Bronchus fibroblast of lung (primary cell): Measurements from ENCODE around the gene PLEKHD1. TPM values are rescaled to one million over a fixed set of nuclear protein-coding genes. Genes with fewer than 3 reads are reported as not detected.

Source experiments
- total RNA-seq: library from RNA; depleted of rRNA; stranded (reverse); fragments of >200 nt; gene quantifications from 2 replicates; pipeline ENCODE4 v1.2.3, GENCODE V29; 2015

PLEKHD1 gene
- not detected in 2 replicates for total RNA-seq

GRCh38 chr14:69484444-69485314 lies at the start of gene PLEKHD1:
PLEKHD1 (plus strand) TSS chr14:69484728; CDS start chr14:69484966, 238 bp downstream.

GRCh38 chr14:69574263-69574953 lies 89.9 kb downstream of the PLEKHD1 start, which contains the start of gene CCDC177:
CCDC177 (minus strand) TSS chr14:69574871; CDS start chr14:69573622, 1,249 bp downstream.

Other genes with a start within 250 kb of the PLEKHD1 start
- 0.17 and 0.45 TPM in 2 replicates for gene GALNT16, start 224.6 kb upstream of the PLEKHD1 start, total RNA-seq
- gene ERH, start 86.4 kb upstream of the PLEKHD1 start, total RNA-seq = 189 and 194 TPM in 2 replicates
- gene SLC39A9, start 86.0 kb upstream of the PLEKHD1 start, total RNA-seq = 59.0 and 63.7 TPM in 2 replicates
- not detected in 2 replicates for gene CCDC177, start 90.1 kb downstream of the PLEKHD1 start, total RNA-seq
- gene SUSD6, start 126.9 kb downstream of the PLEKHD1 start, total RNA-seq = 3.6 and 4.4 TPM in 2 replicates